GM12873 (cell line): Measurements from ENCODE around the gene NFIC.

ENCODE experiments used
- TF ChIP-seq, protein P1 (sequence below): IDR thresholded peaks from 2 replicates; pipeline ENCODE4 v1.5.1; 2012; ENCODE audit warnings: low read depth, mild to moderate bottlenecking, moderate library complexity, low read length, control low read depth; ENCODE audit not compliant: insufficient read depth; ENCODE audit errors: missing control alignments

Gene NFIC

GRCh38 chr19:3365836-3366752 lies at the start of gene NFIC:
TSS of gene NFIC (plus strand) at chr19:3366583. CDS start at chr19:3366637, 54 bp downstream.
- TF ChIP-seq, protein P1, sequence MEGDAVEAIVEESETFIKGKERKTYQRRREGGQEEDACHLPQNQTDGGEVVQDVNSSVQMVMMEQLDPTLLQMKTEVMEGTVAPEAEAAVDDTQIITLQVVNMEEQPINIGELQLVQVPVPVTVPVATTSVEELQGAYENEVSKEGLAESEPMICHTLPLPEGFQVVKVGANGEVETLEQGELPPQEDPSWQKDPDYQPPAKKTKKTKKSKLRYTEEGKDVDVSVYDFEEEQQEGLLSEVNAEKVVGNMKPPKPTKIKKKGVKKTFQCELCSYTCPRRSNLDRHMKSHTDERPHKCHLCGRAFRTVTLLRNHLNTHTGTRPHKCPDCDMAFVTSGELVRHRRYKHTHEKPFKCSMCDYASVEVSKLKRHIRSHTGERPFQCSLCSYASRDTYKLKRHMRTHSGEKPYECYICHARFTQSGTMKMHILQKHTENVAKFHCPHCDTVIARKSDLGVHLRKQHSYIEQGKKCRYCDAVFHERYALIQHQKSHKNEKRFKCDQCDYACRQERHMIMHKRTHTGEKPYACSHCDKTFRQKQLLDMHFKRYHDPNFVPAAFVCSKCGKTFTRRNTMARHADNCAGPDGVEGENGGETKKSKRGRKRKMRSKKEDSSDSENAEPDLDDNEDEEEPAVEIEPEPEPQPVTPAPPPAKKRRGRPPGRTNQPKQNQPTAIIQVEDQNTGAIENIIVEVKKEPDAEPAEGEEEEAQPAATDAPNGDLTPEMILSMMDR, result no peak

DNA sequence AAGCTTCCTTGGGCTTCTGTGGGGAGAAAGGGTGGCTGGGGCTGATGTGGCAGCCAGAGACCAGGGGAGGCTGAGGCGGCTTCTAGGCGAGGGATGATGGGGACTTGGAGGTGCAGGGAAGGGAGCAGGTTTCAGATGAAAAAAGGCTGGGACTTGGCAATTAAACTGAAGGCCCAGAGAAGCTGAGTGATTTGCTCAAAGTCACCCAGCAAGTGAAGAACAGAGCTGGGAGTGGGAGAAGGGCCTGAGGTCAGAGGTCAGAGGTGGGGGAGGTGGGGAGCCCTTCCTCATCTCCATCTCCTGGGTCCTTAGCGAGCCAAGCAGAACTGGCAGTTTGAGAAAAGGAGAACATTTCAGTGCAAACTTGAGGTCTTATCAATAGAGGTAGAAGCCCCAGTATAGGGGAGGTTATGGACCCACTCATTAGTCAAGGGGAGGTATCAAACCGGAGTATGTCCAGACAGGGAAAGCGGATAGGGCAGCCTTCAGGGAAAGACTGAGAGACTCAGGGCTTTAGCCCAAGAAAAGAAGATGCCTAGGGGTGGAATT lies 49.6 kb upstream of the NFIC start:
- TF ChIP-seq, protein P1, result no peak

DNA sequence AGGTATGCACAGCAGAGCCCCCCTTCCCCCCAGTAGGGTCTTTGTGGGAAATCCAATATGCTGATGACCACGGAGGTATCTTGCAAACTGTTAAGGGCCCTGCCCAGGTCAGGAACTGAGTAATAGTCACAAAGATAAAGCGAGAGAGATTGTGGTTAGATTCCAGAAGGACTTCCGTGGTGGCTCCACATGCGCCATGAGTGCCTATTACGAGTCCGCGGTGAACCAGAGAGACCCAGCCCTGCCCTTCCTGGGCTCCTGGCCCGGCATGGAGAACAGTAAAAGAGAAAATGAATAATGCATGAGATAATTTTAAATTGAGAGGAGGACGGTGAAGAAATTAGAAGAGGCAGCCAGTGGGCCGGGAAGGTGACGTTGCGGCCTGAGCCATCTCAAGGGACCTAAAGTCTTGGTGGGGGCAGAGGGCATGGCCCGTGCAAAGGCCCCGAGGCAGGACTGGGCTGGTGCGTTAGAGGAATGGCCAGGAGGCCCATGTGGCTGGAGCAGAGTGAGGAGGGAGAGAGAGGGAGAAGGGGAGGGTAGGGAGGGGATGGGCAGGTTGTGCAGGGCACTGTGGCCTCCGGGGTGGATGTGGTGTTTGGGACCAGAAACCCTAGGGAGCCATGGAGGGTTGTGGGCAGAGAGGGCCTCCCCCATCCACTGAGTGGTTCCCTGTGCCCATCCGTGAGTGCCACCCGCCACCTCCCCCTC lies 46.6 kb upstream of the NFIC start:
- TF ChIP-seq, protein P1, result no peak

- TF ChIP-seq, protein P1, result no peak
Observed at GRCh38 chr19:3320354-3320670, 46.1 kb upstream of the NFIC start.

GRCh38 chr19:3320853-3321252 lies 45.5 kb upstream of the NFIC start:
- TF ChIP-seq, protein P1, result no peak

DNA sequence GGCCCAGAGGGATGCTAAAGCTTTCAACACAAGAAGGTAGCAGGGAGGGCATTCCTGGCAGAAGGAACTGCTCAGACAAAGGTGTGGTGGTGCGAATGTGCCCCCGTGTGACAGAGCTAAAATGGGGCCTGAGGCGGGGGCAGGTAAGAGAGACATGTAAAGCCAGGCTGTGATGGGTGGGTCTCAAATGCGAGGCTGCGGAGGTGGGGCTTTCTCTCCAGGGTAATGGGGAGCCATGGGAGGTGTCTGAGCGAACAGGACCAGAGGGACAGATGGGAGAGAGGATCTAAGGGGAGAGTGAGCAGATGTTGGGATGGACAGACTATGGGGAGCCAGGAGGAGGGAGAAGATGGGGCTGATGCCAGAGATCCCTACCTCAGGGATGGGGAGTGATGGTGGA lies 44.7 kb upstream of the NFIC start:
- TF ChIP-seq, protein P1, result no peak

DNA sequence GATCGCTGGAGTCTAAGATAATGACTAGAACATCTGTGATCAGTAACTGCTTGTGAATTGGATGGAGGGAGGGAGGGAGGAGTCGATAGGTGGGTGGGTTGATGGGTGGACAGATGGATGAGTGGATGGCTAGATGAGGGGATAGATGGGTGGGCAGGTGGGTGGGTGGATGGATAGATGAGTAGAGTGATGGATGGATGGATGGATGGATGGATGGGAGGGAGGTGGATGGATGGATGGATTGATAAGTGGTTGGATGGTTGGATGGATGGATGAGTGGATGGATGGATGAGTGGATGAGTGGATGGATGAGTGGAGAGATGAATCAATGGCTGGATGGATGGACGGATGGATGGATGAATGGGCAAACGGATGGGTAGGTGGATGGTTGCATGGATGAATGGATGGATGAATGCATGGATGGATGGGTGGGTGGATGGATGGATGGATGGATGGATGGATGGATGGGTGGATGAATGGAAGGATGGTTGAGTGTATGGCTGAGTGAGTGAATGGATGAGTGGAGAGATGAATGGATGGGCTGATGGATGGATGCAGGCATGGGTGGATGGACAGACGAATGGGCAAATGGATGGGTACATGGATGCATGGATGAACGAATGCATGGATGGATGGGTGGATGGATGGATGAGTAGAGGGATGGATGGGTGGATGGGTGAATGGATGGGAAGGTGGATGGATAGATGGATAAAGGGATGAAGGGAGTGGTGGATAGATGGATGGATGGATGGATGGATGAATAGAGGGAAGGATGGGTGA lies 44.0 kb upstream of the NFIC start:
- TF ChIP-seq, protein P1, result no peak
